Breast epithelium (tissue), 4 donors: Measurements from ENCODE around the gene SLC10A6. TPM values are rescaled to one million over a fixed set of nuclear protein-coding genes. Genes with fewer than 3 reads are reported as not detected.

ENCODE experiments used
- DNase-seq, 2 donors: peaks; one replicate each; pipeline ENCODE4 v3.0.0-alpha.2; 2019; ENCODE audit warnings: low spot score in 2 of 2
- H3K27ac ChIP-seq, 2 donors: fragments of 200-600 bp; sonication (generic) in 1 of 2; one replicate each; pipeline ENCODE4 v1.5.1; 2016 to 2019; ENCODE audit warnings: mild to moderate bottlenecking in 1 of 2
- H3K27me3 ChIP-seq, 2 donors: fragments of 200-600 bp; sonication (generic) in 1 of 2; one replicate each; pipeline versions ENCODE4 v1.5.1 to v1.6.0; 2017 to 2019; ENCODE audit warnings: control low read depth in 1 of 2, mild to moderate bottlenecking in 1 of 2
- H3K36me3 ChIP-seq: fragments of 200-600 bp; one replicate; pipeline ENCODE4 v1.5.1; 2019
- H3K4me1 ChIP-seq, 2 donors: fragments of 200-600 bp; sonication (generic); one replicate each; pipeline ENCODE4 v1.5.1; 2016 to 2019; ENCODE audit warnings: control low read depth in 1 of 2
- H3K4me3 ChIP-seq, 3 donors: fragments of 200-600 bp; sonication (generic); 1 replicate in 2 of 3; 2 replicates in 1 of 3; pipeline ENCODE4 v1.5.1; 2016 to 2019; ENCODE audit warnings: mild to moderate bottlenecking in 3 of 3, moderate library complexity in 2 of 3
- H3K9me3 ChIP-seq, 2 donors: fragments of 200-600 bp; sonication (generic) in 1 of 2; one replicate each; pipeline ENCODE4 v1.5.1; 2016 to 2019; ENCODE audit warnings: control low read depth in 1 of 2
- CTCF ChIP-seq, 3 donors: fragments of 450-650 bp; IDR thresholded peaks; one replicate each; pipeline ENCODE4 v1.5.1; 2016 to 2017; ENCODE audit warnings: antibody characterized with exemption in 3 of 3, mild to moderate bottlenecking in 3 of 3, moderate library complexity in 3 of 3
- POLR2A ChIP-seq: fragments of 450-650 bp; IDR thresholded peaks from one replicate; pipeline ENCODE4 v1.6.1; 2016; ENCODE audit warnings: antibody characterized with exemption, mild to moderate bottlenecking, moderate library complexity
- POLR2AphosphoS5 ChIP-seq, 3 donors: sonication (generic); formaldehyde crosslinking; IDR thresholded peaks; one replicate each; pipeline ENCODE4 v1.6.1; 2017; ENCODE audit warnings: antibody characterized with exemption in 3 of 3
- intact Hi-C: fragments of 100-400 bp; cut with DNase I; formaldehyde crosslinking; loops from one replicate; pipeline ENCODE4 v1.15.1; 2023; ENCODE audit warnings: low total_unique reads
- total RNA-seq, 3 donors: library from RNA; depleted of rRNA; stranded (reverse); fragments of >200 nt; gene quantifications; one replicate each; pipeline ENCODE4 v1.1.0, GENCODE V29; 2016

The SLC10A6 gene
- total RNA-seq, 3 donors from 2014 or later = 4.0 to 5.9 (median 4.6) TPM

- no peak for DNase-seq
- H3K4me3 ChIP-seq = no peak overlapping the region
- H3K4me1 ChIP-seq = no peaks in the 10 kb centered on the region
- TF ChIP-seq POLR2AphosphoS5 (IDR thresholded peaks at IDR 0.05) = no peak
- no peak for TF ChIP-seq POLR2A
- no peak for TF ChIP-seq CTCF (IDR thresholded peaks at IDR 0.05)
- H3K36me3 ChIP-seq = no peaks in the 10 kb centered on the region
- H3K27ac ChIP-seq = no peak overlapping the region
- intact Hi-C loops = no loop called here
- no peaks in the 10 kb centered on the region for H3K27me3 ChIP-seq
- no peaks in the 10 kb centered on the region for H3K9me3 ChIP-seq
Observed at GRCh38 chr4:86870442-86871069, 21.4 kb upstream of the SLC10A6 start.

GRCh38 chr4:86857341-86858052 is 8.3 kb upstream of the SLC10A6 start:
- H3K9me3 ChIP-seq = no peaks in the 10 kb centered on the region
- H3K36me3 ChIP-seq = no peaks in the 10 kb centered on the region
- no peak overlapping the region for H3K4me3 ChIP-seq
- DNase-seq = no peak
- intact Hi-C loops = no loop called here
- TF ChIP-seq CTCF (IDR thresholded peaks at IDR 0.05) = no peak
- TF ChIP-seq POLR2AphosphoS5 (IDR thresholded peaks at IDR 0.05) = no peak
- TF ChIP-seq POLR2A = no peak
- no peaks in the 10 kb centered on the region for H3K27me3 ChIP-seq
- H3K27ac ChIP-seq = peak overlapping the region in 1 of 2 donors; percentile 50
- peaks cover 0 to 10% of the 10 kb centered on the region in 2 donors for H3K4me1 ChIP-seq

- Histone ChIP-seq H3K4me3 (no peak overlapping the region), H3K36me3 (no peaks in the 10 kb centered on the region), H3K9me3 (no peaks in the 10 kb centered on the region), H3K27ac (peak overlapping the region; percentile 65 to 77), H3K4me1 (peaks cover 0 to 10% of the 10 kb centered on the region in 2 donors), H3K27me3 (no peaks in the 10 kb centered on the region)
- TF ChIP-seq POLR2AphosphoS5 (IDR thresholded peaks at IDR 0.05) (no peak), POLR2A (no peak), CTCF (IDR thresholded peaks at IDR 0.05) (no peak)
- no peak for DNase-seq
- intact Hi-C loops = no loop called here
Observed at GRCh38 chr4:86856896-86857295, 7.7 kb upstream of the SLC10A6 start.

GRCh38 chr4:86855572-86855971 is 6.4 kb upstream of the SLC10A6 start:
- H3K27ac ChIP-seq = peak overlapping the region; percentile 65 to 77
- H3K27me3 ChIP-seq = no peaks in the 10 kb centered on the region
- no peaks in the 10 kb centered on the region for H3K36me3 ChIP-seq
- H3K9me3 ChIP-seq = no peaks in the 10 kb centered on the region
- intact Hi-C loops = no loop called here
- DNase-seq = no peak
- TF ChIP-seq CTCF (IDR thresholded peaks at IDR 0.05) (no peak), POLR2A (no peak), POLR2AphosphoS5 (IDR thresholded peaks at IDR 0.05) (peak in 1 of 3 donors; percentile 38)
- peaks cover 0 to 10% of the 10 kb centered on the region in 2 donors for H3K4me1 ChIP-seq
- H3K4me3 ChIP-seq = no peak overlapping the region

GRCh38 chr4:86853209-86853608 is 4.0 kb upstream of the SLC10A6 start:
- no peak for DNase-seq
- intact Hi-C loops = no loop called here
- TF ChIP-seq CTCF (IDR thresholded peaks at IDR 0.05) (no peak), POLR2AphosphoS5 (IDR thresholded peaks at IDR 0.05) (no peak), POLR2A (no peak)
- H3K27ac ChIP-seq = no peak overlapping the region
- no peaks in the 10 kb centered on the region for H3K9me3 ChIP-seq
- no peak overlapping the region for H3K4me3 ChIP-seq
- no peaks in the 10 kb centered on the region for H3K27me3 ChIP-seq
- peaks cover 0 to 10% of the 10 kb centered on the region in 2 donors for H3K4me1 ChIP-seq
- no peaks in the 10 kb centered on the region for H3K36me3 ChIP-seq
